ENCODE results near the gene ROBO3. TPM values are rescaled to one million over a fixed set of nuclear protein-coding genes. Genes with fewer than 3 reads are reported as not detected.

The ROBO3 gene
- total RNA-seq, 1 donor from 2014 or later: 11.3 TPM

- TF ChIP-seq, protein P1, sequence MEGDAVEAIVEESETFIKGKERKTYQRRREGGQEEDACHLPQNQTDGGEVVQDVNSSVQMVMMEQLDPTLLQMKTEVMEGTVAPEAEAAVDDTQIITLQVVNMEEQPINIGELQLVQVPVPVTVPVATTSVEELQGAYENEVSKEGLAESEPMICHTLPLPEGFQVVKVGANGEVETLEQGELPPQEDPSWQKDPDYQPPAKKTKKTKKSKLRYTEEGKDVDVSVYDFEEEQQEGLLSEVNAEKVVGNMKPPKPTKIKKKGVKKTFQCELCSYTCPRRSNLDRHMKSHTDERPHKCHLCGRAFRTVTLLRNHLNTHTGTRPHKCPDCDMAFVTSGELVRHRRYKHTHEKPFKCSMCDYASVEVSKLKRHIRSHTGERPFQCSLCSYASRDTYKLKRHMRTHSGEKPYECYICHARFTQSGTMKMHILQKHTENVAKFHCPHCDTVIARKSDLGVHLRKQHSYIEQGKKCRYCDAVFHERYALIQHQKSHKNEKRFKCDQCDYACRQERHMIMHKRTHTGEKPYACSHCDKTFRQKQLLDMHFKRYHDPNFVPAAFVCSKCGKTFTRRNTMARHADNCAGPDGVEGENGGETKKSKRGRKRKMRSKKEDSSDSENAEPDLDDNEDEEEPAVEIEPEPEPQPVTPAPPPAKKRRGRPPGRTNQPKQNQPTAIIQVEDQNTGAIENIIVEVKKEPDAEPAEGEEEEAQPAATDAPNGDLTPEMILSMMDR (IDR thresholded peaks at IDR 0.05): no peak
Measured at GRCh38 chr11:124884340-124884739, 19.1 kb downstream of the ROBO3 start.

DNA sequence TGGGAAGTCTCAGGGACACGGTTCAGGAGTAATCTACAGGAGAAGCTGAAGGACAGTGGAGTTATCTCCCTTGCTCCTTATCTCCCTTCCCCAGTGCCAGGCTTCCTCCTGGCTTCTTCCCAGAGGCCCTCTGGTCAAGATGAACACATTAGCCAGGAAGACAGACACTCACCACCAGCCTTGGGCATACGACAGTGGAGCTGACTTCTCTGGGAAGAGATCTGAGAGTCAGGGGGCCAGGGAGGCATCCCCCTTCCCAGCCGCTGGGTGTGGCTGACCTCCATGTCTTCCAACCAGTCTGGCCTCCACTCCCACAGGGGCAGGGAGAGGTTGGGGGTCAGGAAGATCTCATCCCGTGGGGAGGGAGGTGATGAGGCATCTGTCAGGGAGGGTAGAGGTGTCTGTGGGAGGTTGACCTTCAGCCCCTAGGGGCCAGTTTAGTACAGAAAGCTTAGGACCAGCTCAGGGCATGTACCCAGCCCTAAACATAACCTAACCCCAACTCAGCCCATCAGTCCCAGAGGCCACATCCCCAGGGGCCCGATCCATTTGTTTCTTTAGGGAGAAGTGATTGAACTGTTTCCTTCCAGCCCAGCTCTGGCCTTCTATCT lies 19.7 kb downstream of the ROBO3 start:
- Histone ChIP-seq H3K4me1 (peaks cover 54% of the 10 kb centered on the region), H3K36me3 (peaks cover 7% of the 10 kb centered on the region), H3K27me3 (ENCODE audit: low read depth) (no peaks in the 10 kb centered on the region), H3K4me3 (no peak overlapping the region), H3K27ac (no peak overlapping the region), H3K9me3 (no peaks in the 10 kb centered on the region)
- intact Hi-C loops (cut with DNase I): no loop called here
- DNase-seq (no peak), ATAC-seq (no peak)
- TF ChIP-seq, protein P1 (IDR thresholded peaks at IDR 0.05): no peak

More at GRCh38 chr11:124884340-124884739, 19.1 kb downstream of the ROBO3 start:
- peaks cover 7% of the 10 kb centered on the region for H3K36me3 ChIP-seq
- H3K4me1 ChIP-seq: peaks cover 48% of the 10 kb centered on the region
- DNase-seq (no peak), ATAC-seq (no peak)
- intact Hi-C loops (cut with DNase I): no loop called here
- no peaks in the 10 kb centered on the region for H3K27me3 ChIP-seq (ENCODE audit: low read depth)
- no peak overlapping the region for H3K27ac ChIP-seq
- H3K9me3 ChIP-seq: no peaks in the 10 kb centered on the region
- no peak overlapping the region for H3K4me3 ChIP-seq

DNA sequence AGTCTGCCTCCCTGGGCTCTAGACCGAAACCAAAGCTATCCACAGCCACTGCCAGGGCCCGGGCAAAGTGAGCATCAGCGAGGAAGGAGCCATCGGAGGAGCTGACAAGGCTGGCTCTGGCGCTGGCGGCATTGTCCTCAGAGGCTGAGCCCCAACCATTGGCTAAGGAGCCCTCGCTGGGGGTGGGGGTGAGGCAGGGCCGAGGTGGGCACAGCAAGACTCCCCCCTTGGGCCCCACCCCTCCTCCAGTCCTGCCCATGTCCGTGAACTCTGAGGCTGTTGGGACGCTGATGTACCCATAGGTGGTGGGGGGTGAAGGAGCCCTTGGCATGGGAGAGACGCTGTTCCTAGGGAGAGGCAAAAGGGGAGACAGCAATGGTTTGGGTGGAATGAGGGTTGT lies 21.2 kb downstream of the ROBO3 start:
- DNase-seq (no peak), ATAC-seq (no peak)
- Histone ChIP-seq H3K4me3 (no peak overlapping the region), H3K9me3 (no peaks in the 10 kb centered on the region), H3K4me1 (peaks cover 69% of the 10 kb centered on the region), H3K36me3 (peaks cover 7% of the 10 kb centered on the region), H3K27me3 (ENCODE audit: low read depth) (no peaks in the 10 kb centered on the region), H3K27ac (no peak overlapping the region)
- intact Hi-C loops (cut with DNase I): no loop called here
- TF ChIP-seq, protein P1 (IDR thresholded peaks at IDR 0.05): no peak

- Histone ChIP-seq H3K4me1 (peaks cover 72% of the 10 kb centered on the region), H3K27me3 (ENCODE audit: low read depth) (no peaks in the 10 kb centered on the region), H3K9me3 (no peaks in the 10 kb centered on the region), H3K4me3 (no peak overlapping the region), H3K36me3 (peaks cover 7% of the 10 kb centered on the region), H3K27ac (no peak overlapping the region)
- TF ChIP-seq, protein P1 (IDR thresholded peaks at IDR 0.05): no peak
- intact Hi-C loops (cut with DNase I): no loop called here
- ATAC-seq: no peak
- no peak for DNase-seq
Measured at GRCh38 chr11:124886978-124887666, 21.9 kb downstream of the ROBO3 start.

GRCh38 chr11:124887667-124888013 lies 22.4 kb downstream of the ROBO3 start:
- intact Hi-C loops (cut with DNase I): no loop called here
- Histone ChIP-seq H3K9me3 (no peaks in the 10 kb centered on the region), H3K4me1 (peaks cover 72% of the 10 kb centered on the region), H3K27me3 (ENCODE audit: low read depth) (no peaks in the 10 kb centered on the region), H3K4me3 (no peak overlapping the region), H3K27ac (no peak overlapping the region), H3K36me3 (peaks cover 7% of the 10 kb centered on the region)
- TF ChIP-seq, protein P1 (IDR thresholded peaks at IDR 0.05): no peak
- no peak for ATAC-seq
- no peak for DNase-seq

All from lower lobe of right lung (tissue), 2 donors.